ENCODE results near the gene ADH5. TPM values are rescaled to one million over a fixed set of nuclear protein-coding genes. Genes with fewer than 3 reads are reported as not detected.
A peak's percentile ranks its signal among the peaks of the same experiment; 100 is the strongest.

The ADH5 gene
- total RNA-seq (2022) (144 and 161 TPM in 2 replicates), Bru-seq, nascent RNA (percentile 92 among the genes with signal in this experiment), BruChase-seq, experiment 1, labeled RNA remaining after a 2-hour chase (percentile 89 among the genes with signal in this experiment), BruChase-seq, experiment 2, labeled RNA remaining after a 6-hour chase (percentile 96 among the genes with signal in this experiment)
- long read RNA-seq, transcript ADH5-201 (9 exons, 2,615 nt) = major isoform, 217 of 252 reads
- long read RNA-seq, partial matches to known transcripts = 21 of 252 reads
- long read RNA-seq, other reads (novel, unspliced or antisense) = 12 of 252 reads

DNA sequence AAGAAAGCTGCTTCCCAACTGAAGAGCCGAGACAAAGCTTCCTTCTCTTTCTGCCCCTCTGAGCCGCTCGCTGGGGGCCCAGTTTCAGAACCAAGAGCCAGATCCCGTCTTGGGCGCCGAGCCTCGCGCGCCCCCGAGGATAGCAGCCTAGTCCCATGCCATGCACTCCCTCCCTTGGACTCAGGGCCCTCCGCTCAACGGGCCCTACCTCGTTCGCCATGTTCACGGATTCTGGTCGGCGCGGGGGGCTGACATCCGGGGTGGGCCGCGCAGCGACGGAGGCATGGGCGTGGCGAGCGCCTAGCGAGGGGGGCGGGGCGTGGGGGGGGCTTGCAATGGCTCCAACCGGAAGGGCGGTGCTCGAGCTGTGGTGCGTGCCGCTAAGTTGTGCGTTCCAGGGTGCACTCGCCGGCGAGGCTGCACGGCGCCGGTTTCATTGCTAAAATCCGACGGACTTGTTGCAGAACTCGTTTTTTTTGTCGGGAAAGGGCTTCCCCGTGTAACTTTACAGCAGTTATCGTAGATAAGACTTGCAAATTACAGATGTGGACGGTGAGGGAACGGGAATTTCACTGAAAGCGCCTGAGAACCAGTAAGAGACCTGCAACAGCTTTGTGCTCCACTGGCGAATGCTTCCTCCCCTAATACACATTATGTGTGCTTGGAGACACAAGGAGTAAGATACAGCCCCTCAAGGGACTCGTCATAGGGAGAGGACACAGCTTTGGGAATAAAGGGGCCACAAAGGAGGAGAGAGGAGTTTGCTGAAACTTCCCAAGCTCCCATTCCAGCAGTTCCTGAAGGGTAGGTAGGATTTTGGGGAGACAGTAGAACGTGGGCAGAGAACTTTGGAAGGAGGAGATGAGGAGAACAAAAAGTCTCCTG is at the start of gene ADH5:
ADH5 (minus strand) TSS at position 308 of the 885 bp plus-strand sequence; CDS start at position 220, 88 bp downstream.
- H3K4me3 Mint-ChIP-seq (ENCODE audit: unreplicated experiment) = peak within 1 kb of the TSS; percentile 98
- Histone ChIP-seq H3K36me3 (ENCODE audit: control insufficient read depth, insufficient read depth, low read length) (peaks cover 5% of the 10 kb centered on the region; the same call in 1 of the 2 replicates), H3K27me3 (replicated peaks; ENCODE audit: control insufficient read depth, insufficient read depth, low read length) (no peaks in the 10 kb centered on the region), H3K9me3 (no peaks in the 10 kb centered on the region), H3K4me1 (peaks cover 13% of the 10 kb centered on the region), H3K4me3 (ENCODE audit: low read depth, low read length) (peak within 1 kb of the TSS; percentile 83)
- H3K27me3 Mint-ChIP-seq (ENCODE audit: insufficient read depth, unreplicated experiment) = no peaks in the 10 kb centered on the region
- H3K9me3 Mint-ChIP-seq (ENCODE audit: unreplicated experiment) = no peaks in the 10 kb centered on the region
- H3K4me1 Mint-ChIP-seq (ENCODE audit: low read depth, unreplicated experiment) = peaks cover 29% of the 10 kb centered on the region
- BruUV-seq (replicated peaks) = TSS peak; percentile 84
- intact Hi-C loops (cut with micrococcal nuclease; ENCODE audit: unreplicated experiment) = no loop called here
- ChIA-PET CTCF (interaction anchor here (0.7 to 1.7 kb wide), 4 partner anchors 15 to 374 kb away, joined by 3 to 14 read pairs (median 6); partner anchors contain the start of gene METAP1), POLR2A (interaction anchor here (0.5 to 1.5 kb wide), 7 partner anchors 68 to 762 kb away, joined by 3 to 27 read pairs (median 4); partner anchors contain the start of genes ADH6, EIF4E and METAP1)
- TF ChIP-seq, protein P1, sequence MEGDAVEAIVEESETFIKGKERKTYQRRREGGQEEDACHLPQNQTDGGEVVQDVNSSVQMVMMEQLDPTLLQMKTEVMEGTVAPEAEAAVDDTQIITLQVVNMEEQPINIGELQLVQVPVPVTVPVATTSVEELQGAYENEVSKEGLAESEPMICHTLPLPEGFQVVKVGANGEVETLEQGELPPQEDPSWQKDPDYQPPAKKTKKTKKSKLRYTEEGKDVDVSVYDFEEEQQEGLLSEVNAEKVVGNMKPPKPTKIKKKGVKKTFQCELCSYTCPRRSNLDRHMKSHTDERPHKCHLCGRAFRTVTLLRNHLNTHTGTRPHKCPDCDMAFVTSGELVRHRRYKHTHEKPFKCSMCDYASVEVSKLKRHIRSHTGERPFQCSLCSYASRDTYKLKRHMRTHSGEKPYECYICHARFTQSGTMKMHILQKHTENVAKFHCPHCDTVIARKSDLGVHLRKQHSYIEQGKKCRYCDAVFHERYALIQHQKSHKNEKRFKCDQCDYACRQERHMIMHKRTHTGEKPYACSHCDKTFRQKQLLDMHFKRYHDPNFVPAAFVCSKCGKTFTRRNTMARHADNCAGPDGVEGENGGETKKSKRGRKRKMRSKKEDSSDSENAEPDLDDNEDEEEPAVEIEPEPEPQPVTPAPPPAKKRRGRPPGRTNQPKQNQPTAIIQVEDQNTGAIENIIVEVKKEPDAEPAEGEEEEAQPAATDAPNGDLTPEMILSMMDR (IDR thresholded peaks at IDR 0.05; ENCODE audit: insufficient read depth in 1 of 2, low read depth in 1 of 2, low read length in 1 of 2, severe bottlenecking in 1 of 2, unreplicated experiment in 1 of 2) = no peak
- DNase-seq = peak; percentile 80 to 85
- H3K36me3 Mint-ChIP-seq (ENCODE audit: insufficient read depth, unreplicated experiment) = peaks cover 27% of the 10 kb centered on the region
- H3K27ac Mint-ChIP-seq (ENCODE audit: unreplicated experiment) = peak within 1 kb of the TSS; percentile 98

- DNase-seq = no peak
- Mint-ChIP-seq H3K4me1 (ENCODE audit: low read depth, unreplicated experiment) (no peaks in the 10 kb centered on the region), H3K4me3 (ENCODE audit: unreplicated experiment) (no peak overlapping the region), H3K9me3 (ENCODE audit: unreplicated experiment) (no peaks in the 10 kb centered on the region), H3K36me3 (ENCODE audit: insufficient read depth, unreplicated experiment) (no peaks in the 10 kb centered on the region), H3K27ac (ENCODE audit: unreplicated experiment) (no peak overlapping the region), H3K27me3 (ENCODE audit: insufficient read depth, unreplicated experiment) (no peaks in the 10 kb centered on the region)
- TF ChIP-seq, protein P1 (IDR thresholded peaks at IDR 0.05; ENCODE audit: insufficient read depth in 1 of 2, low read depth in 1 of 2, low read length in 1 of 2, severe bottlenecking in 1 of 2, unreplicated experiment in 1 of 2) = no peak
- Histone ChIP-seq H3K4me3 (ENCODE audit: low read depth, low read length) (no peak overlapping the region), H3K27me3 (replicated peaks; ENCODE audit: control insufficient read depth, insufficient read depth, low read length) (no peaks in the 10 kb centered on the region), H3K36me3 (ENCODE audit: control insufficient read depth, insufficient read depth, low read length) (no peaks in the 10 kb centered on the region), H3K4me1 (no peaks in the 10 kb centered on the region), H3K9me3 (no peaks in the 10 kb centered on the region)
- BruUV-seq (replicated peaks) = no TSS peak
- POLR2A ChIA-PET = no interaction called here
- intact Hi-C loops (cut with micrococcal nuclease; ENCODE audit: unreplicated experiment) = no loop called here
- CTCF ChIA-PET = no interaction called here
These were observed 47.7 kb upstream of the ADH5 start for GRCh38 chr4:99136329-99136728.

GRCh38 chr4:99135541-99136162 is 47.1 kb upstream of the ADH5 start:
- no peak for DNase-seq
- POLR2A ChIA-PET = no interaction called here
- TF ChIP-seq, protein P1 (IDR thresholded peaks at IDR 0.05; ENCODE audit: insufficient read depth in 1 of 2, low read depth in 1 of 2, low read length in 1 of 2, severe bottlenecking in 1 of 2, unreplicated experiment in 1 of 2) = no peak
- CTCF ChIA-PET = no interaction called here
- Mint-ChIP-seq H3K9me3 (ENCODE audit: unreplicated experiment) (no peaks in the 10 kb centered on the region), H3K4me1 (ENCODE audit: low read depth, unreplicated experiment) (no peaks in the 10 kb centered on the region), H3K27me3 (ENCODE audit: insufficient read depth, unreplicated experiment) (no peaks in the 10 kb centered on the region), H3K4me3 (ENCODE audit: unreplicated experiment) (no peak overlapping the region), H3K36me3 (ENCODE audit: insufficient read depth, unreplicated experiment) (no peaks in the 10 kb centered on the region), H3K27ac (ENCODE audit: unreplicated experiment) (no peak overlapping the region)
- H3K9me3 ChIP-seq = no peaks in the 10 kb centered on the region
- no peaks in the 10 kb centered on the region for H3K27me3 ChIP-seq (replicated peaks; ENCODE audit: control insufficient read depth, insufficient read depth, low read length)
- no peak overlapping the region for H3K4me3 ChIP-seq (ENCODE audit: low read depth, low read length)
- intact Hi-C loops (cut with micrococcal nuclease; ENCODE audit: unreplicated experiment) = no loop called here
- no peaks in the 10 kb centered on the region for H3K4me1 ChIP-seq
- BruUV-seq (replicated peaks) = no TSS peak
- H3K36me3 ChIP-seq (ENCODE audit: control insufficient read depth, insufficient read depth, low read length) = no peaks in the 10 kb centered on the region
